Esophagus squamous epithelium (tissue), 5 donors: Measurements from ENCODE around the gene WNT7B. TPM values are rescaled to one million over a fixed set of nuclear protein-coding genes. Genes with fewer than 3 reads are reported as not detected.

Experiments used
- DNase-seq: peaks from one replicate; lab custom pipeline; 2025; lab: John Stamatoyannopoulos, UW
- H3K27ac ChIP-seq, 4 donors: fragments of 200-600 bp; sonication (generic); one replicate each; pipeline ENCODE4 v1.5.1; 2016 to 2019; ENCODE audit warnings: mild to moderate bottlenecking in 1 of 4
- H3K27me3 ChIP-seq, 4 donors: fragments of 200-600 bp; sonication (generic); 1 replicate in 3 of 4; 2 replicates in 1 of 4; pipeline versions ENCODE4 v1.5.1 to v1.6.0; 2017 to 2021; ENCODE audit warnings: antibody characterized with exemption in 1 of 4
- H3K36me3 ChIP-seq, 3 donors: fragments of 200-600 bp; sonication (generic); one replicate each; pipeline ENCODE4 v1.5.1; 2016 to 2019
- H3K4me1 ChIP-seq, 3 donors: fragments of 200-600 bp; sonication (generic); one replicate each; pipeline ENCODE4 v1.5.1; 2017 to 2019
- H3K4me3 ChIP-seq, 4 donors: fragments of 200-600 bp; sonication (generic); 1 replicate in 3 of 4; 2 replicates in 1 of 4; pipeline ENCODE4 v1.5.1; 2016 to 2019; ENCODE audit warnings: mild to moderate bottlenecking in 2 of 4, moderate library complexity in 1 of 4
- H3K9me3 ChIP-seq, 3 donors: fragments of 200-600 bp; sonication (generic); one replicate each; pipeline ENCODE4 v1.5.1; 2016 to 2019
- CTCF ChIP-seq, 6 experiments: fragments of 450-650 bp in 4 of 6; fragments of 200-600 bp in 2 of 6; sonication (generic) in 2 of 6; IDR thresholded peaks; one replicate each; pipeline ENCODE4 v1.5.1; 2016 to 2019; ENCODE audit warnings: antibody characterized with exemption in 6 of 6, mild to moderate bottlenecking in 4 of 6, moderate library complexity in 4 of 6
- POLR2A ChIP-seq, 4 donors: fragments of 450-650 bp; IDR thresholded peaks; one replicate each; pipeline ENCODE4 v1.6.1; 2017; ENCODE audit warnings: antibody characterized with exemption in 4 of 4, mild to moderate bottlenecking in 4 of 4, moderate library complexity in 3 of 4
- WGBS, 2 donors: methylation state at CpG; one replicate each; pipeline ENCODE4 v1.1.5; 2018; 5-methylcytosine and 5-hydroxymethylcytosine counted together
- intact Hi-C: fragments of 100-400 bp; cut with DNase I; formaldehyde crosslinking; loops from one replicate; pipeline ENCODE4 v1.15.0; 2022
- total RNA-seq, 4 donors: library from RNA; depleted of rRNA; stranded (reverse); fragments of >200 nt; gene quantifications; one replicate each; pipeline ENCODE4 v1.1.0, GENCODE V29; 2016
- donor health status: DM: yes; HTN: yes; CAD: no.

The WNT7B gene
- total RNA-seq, 4 donors from 2014 or later = 10.6 to 27.0 (median 16.1) TPM

GRCh38 chr22:45880716-45881523 lies 96.0 kb downstream of the WNT7B start:
- 5 to 21% methylated on average over 11 to 14 of the region's 49 CpGs for WGBS, 2 donors
- Histone ChIP-seq H3K27ac (no peak overlapping the region), H3K27me3 (peaks cover 0 to 97% (median 0%) of the 10 kb centered on the region in 4 donors), H3K4me3 (peak overlapping the region in 2 of 4 donors; percentile 11 to 30), H3K9me3 (no peaks in the 10 kb centered on the region), H3K36me3 (no peaks in the 10 kb centered on the region), H3K4me1 (peaks cover 14 to 38% (median 17%) of the 10 kb centered on the region in 3 donors)
- TF ChIP-seq CTCF (IDR thresholded peaks at IDR 0.05) (no peak), POLR2A (IDR thresholded peaks at IDR 0.05) (no peak)
- intact Hi-C loops = no loop called here
- DNase-seq = no peak

GRCh38 chr22:45880091-45880715 lies 96.8 kb downstream of the WNT7B start:
- DNase-seq = no peak
- Histone ChIP-seq H3K27me3 (peaks cover 0 to 92% (median 0%) of the 10 kb centered on the region in 4 donors), H3K4me3 (peak overlapping the region in 1 of 4 donors; percentile 30), H3K27ac (no peak overlapping the region), H3K4me1 (peaks cover 14 to 38% (median 17%) of the 10 kb centered on the region in 3 donors), H3K36me3 (no peaks in the 10 kb centered on the region), H3K9me3 (no peaks in the 10 kb centered on the region)
- 10 to 18% methylated on average over 2 to 12 of the region's 22 CpGs for WGBS, 2 donors
- TF ChIP-seq POLR2A (IDR thresholded peaks at IDR 0.05) = no peak
- no peak for TF ChIP-seq CTCF (IDR thresholded peaks at IDR 0.05)
- intact Hi-C loops = no loop called here

- Histone ChIP-seq H3K27me3 (peaks cover 0 to 85% (median 0%) of the 10 kb centered on the region in 4 donors), H3K4me1 (peaks cover 14 to 38% (median 17%) of the 10 kb centered on the region in 3 donors), H3K9me3 (no peaks in the 10 kb centered on the region), H3K4me3 (no peak overlapping the region), H3K27ac (no peak overlapping the region), H3K36me3 (no peaks in the 10 kb centered on the region)
- intact Hi-C loops = no loop called here
- DNase-seq = no peak
- WGBS, 2 donors = 30 to 47% methylated on average over 3 to 5 of the region's 6 CpGs
- TF ChIP-seq CTCF (IDR thresholded peaks at IDR 0.05) = no peak
- no peak for TF ChIP-seq POLR2A (IDR thresholded peaks at IDR 0.05)
Measured at GRCh38 chr22:45879552-45879949, 97.4 kb downstream of the WNT7B start.

- 56 to 68% methylated on average over 6 to 7 of the region's 16 CpGs for WGBS, 2 donors
- peaks cover 14 to 38% (median 17%) of the 10 kb centered on the region in 3 donors for H3K4me1 ChIP-seq
- TF ChIP-seq CTCF (IDR thresholded peaks at IDR 0.05) (no peak), POLR2A (IDR thresholded peaks at IDR 0.05) (no peak)
- H3K27me3 ChIP-seq = peaks cover 0 to 80% (median 0%) of the 10 kb centered on the region in 4 donors
- H3K36me3 ChIP-seq = no peaks in the 10 kb centered on the region
- no peak overlapping the region for H3K4me3 ChIP-seq
- H3K9me3 ChIP-seq = no peaks in the 10 kb centered on the region
- H3K27ac ChIP-seq = no peak overlapping the region
- intact Hi-C loops = no loop called here
- DNase-seq = no peak
Measured at GRCh38 chr22:45878901-45879551, 97.9 kb downstream of the WNT7B start.
